GM18951 (cell line): Measurements from ENCODE around the gene ZNF552.

Source experiments
- POLR2A ChIP-seq: IDR thresholded peaks from 4 replicates; pipeline ENCODE4 v1.6.1; 2011; ENCODE audit warnings: mild to moderate bottlenecking; ENCODE audit not compliant: insufficient read length, insufficient read depth; ENCODE audit errors: extremely low read depth
- in situ Hi-C: fragments of 300-500 bp; cut with MboI; formaldehyde crosslinking; loops from one replicate; pipeline ENCODE4 v1.12.0; 2022; ENCODE audit warnings: low sequenced_read_pairs, mixed read lengths, inconsistent platforms; ENCODE audit not compliant: unreplicated experiment

Gene ZNF552

DNA sequence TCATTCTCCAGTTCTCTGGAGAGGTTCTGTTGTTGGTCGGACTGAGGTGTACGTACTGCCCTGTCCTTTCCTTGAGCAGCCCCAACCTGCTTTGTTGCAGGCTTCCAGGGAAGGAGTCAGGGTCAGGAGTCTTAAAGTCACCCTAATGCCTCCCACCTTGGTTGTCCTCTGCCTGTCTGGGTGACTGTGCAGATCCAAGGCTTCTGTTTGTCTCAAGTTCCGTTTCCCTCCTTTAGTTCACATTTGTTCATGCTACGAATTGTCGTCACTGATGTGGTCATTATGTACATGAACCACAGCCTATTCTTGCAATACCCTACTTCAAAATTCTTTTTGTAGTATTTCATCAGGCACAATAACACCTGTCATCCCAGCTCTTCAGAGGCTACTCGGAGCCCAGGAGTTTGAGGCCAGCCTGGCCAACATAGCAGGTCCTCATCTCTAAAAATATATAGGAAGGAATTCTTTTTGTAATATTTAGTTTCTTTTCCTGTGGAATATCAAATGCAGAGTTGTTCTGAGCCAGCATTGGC, 37.9 kb downstream of the ZNF552 start:
- in situ Hi-C loops, result no loop called here
- TF ChIP-seq POLR2A, result no peak

DNA sequence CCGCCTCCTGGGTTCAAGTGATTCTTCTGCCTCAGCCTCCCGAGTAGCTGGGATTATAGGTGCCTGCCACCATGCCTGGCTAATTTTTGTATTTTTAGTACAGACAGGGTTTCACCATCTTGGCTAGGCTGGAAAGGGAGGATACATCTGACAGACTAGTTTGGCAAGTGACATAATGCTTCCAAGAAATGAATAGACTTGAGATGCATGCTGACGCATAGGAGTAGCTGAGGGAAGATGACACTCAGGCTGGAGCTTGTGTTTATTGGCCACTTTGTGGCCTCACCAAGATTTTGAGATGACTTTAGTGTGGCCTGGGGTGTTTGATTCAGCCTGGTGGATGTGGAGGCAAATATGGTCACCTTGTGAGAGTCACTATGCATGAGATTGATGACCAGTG, 41.2 kb downstream of the ZNF552 start:
- TF ChIP-seq POLR2A, result no peak
- in situ Hi-C loops, result no loop called here

DNA sequence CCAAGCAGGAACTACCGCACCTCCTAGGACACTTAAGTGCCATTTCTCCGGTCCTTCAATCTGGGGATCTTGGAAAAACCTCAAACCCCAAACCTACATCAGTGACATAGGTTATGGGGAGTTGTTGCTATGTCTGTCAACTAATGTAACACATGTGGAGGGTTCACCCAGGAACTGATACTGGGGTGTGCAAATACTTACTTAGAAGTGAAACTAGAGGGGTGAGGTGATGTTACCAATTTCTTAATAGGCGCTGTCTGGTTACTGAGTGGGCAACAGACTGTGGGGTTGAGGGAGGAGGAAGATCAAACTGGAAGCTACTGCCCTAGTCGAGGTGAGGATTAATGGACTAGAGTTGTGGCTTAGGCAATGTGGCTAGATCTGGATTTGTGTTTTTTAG, 43.3 kb downstream of the ZNF552 start:
- TF ChIP-seq POLR2A, result no peak
- in situ Hi-C loops, result no loop called here

DNA sequence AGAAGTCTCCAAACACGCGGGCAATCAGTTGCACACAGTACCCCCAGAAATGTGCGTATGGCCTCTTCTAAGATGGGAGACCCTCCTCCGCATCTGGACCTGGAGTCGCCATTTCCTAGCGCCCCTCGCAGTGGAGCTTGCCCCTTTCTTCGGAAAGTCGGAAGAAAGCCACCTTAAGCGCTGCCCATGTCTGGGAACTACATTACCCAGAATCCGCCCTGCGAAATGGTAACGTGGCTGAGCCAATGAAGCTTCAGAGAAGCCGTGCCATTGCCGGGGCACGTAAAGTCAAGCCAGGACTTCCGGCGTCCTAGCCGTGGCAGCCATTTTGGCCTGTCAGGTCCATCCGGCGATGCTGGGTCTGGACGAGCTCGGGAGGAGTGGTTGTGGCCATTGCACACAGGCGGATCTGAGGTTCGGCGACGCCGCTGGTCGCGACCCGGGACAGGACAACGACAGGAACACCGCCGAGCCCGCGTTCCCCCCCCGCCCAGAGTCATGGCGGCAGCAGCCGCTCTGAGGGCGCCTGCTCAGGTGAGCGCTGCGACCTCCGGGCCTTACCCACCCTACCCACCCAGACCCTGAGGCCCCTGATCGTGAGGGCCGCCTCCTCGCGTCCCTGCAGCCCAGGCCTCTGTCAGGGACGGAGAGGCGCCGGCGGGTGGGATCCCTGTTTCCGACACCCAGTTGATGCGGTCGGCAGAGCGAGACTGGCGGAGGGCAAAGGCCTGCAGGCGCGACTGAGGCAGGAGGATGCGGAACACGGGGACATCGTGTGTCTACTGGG, 45.2 kb downstream of the ZNF552 start, which contains the start of gene ZNF586:
Gene ZNF586, plus strand, starts transcription at position 332 of the 787 bp plus-strand sequence. Its CDS starts 167 bp downstream, at position 499.
- in situ Hi-C loops, result no loop called here
- peak; percentile 79 for TF ChIP-seq POLR2A

- no peak for TF ChIP-seq POLR2A
- in situ Hi-C loops, result no loop called here
These were observed 55.6 kb downstream of the ZNF552 start for GRCh38 chr19:57759096-57759495.

GRCh38 chr19:57757941-57758340, 56.8 kb downstream of the ZNF552 start:
- no peak for TF ChIP-seq POLR2A
- in situ Hi-C loops, result no loop called here
